ENCODE results near the gene CD46.

Gene CD46

DNA sequence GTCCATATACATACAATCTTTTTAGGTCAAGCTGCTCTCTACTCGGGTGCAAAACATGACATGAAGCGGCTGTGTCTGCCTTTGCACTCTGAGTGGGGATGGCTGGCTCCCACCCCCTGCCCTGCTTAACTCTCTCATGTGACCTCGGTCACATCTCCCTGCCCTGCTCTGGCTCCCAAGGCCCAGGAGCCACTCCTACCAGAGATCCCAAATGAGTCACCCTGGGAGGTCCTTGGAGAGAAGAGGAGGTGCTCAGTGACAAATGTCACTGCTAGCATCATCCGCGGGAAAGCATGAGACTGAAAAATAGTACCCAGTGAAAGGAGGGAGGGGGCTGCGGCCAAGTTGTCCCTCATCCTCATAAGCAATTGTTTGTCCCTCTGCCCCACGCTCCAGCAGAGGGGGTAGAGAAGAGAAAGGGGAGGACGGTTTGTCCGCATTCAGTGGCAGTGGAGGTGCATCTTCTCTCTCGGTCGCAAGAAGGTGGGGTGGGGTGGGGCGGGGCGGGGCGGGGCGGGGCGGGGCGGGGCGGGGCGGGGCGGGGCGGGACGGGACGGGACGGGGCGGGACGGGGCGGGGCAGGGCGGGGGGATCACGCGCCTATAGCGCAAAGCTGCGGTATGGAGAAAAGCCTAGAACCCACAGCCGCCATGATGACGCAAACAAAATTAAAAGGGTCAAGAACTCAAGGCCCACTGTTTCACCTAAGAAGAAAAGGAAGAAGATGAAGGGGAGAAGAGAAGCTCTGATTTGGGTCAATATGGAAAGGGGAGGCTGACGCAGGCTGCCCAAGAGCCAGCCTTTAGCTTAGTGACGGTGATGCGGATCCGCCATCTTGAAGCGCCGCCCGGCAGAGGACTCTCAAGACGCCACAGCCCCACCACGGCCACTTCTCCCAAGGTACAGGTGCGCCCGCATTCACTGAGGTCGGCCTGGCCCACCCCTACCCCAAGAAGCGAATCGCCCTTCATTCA lies 66.2 kb downstream of the CD46 start:
- no peak for DNase-seq

DNA sequence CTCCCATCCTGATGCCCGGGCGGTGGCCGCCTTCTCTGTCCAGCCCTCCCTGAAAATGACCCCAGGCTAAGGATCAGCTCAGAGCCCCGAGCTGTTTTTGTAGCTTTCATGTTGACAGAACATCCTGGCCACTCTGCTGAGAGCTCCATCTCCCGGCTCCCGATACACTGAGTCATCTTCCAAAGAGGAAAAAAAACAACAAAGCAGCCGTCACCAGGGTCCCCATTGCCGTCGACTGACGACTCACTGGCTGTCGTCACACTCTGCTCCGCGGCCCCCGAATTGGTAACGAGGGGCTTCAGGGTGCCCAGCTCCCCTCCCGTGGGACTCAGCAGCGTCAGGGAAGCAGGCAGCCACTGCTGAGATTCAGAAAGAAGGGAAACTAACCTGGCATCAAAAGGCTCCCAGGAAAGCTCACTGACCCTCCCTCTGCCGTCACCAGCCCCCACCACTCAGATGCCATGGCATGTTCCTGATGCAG lies 67.2 kb downstream of the CD46 start:
- no peak for DNase-seq

DNA sequence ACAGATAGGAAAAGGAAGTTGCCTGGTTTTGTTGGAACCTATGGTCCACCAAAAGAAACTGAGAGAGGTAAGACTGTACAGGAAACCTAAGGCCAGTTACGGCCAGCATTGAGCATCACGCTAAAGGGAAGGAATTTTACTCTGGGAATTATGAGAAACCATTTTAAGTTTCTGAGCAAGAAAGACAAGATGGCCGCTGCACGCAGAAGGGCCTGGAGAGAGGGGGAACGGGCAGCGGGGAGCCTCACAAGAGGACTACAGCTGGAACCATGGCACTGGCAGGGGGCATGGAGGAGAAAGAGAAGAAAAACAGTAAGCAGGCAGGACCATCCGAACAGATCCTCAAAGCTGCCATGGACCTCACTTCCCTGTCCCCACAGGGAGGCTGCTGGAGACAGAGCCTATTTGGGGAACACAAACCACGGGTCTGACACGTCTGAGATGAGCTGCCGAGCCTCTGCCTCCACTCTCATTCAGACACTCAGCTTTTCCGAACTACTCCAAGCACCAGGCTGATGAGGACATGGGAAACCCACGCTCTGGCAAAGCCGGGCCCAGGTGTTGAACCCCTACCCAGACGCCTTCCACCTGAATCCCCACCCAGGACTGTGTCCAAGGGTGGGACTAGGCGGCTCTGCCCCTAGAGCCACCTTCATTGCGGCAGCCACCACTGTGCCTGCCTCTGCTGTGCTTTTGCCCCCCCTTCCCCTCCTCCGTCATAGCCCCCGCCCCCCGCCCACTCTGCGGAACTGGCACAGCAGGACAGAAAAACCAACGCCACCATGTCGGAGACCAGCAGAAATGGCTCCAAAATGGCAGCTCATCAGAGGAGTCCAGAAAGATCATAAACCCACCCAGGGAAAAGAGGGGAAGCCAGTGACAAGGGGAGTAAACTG lies 69.0 kb downstream of the CD46 start:
- no peak for DNase-seq

DNA sequence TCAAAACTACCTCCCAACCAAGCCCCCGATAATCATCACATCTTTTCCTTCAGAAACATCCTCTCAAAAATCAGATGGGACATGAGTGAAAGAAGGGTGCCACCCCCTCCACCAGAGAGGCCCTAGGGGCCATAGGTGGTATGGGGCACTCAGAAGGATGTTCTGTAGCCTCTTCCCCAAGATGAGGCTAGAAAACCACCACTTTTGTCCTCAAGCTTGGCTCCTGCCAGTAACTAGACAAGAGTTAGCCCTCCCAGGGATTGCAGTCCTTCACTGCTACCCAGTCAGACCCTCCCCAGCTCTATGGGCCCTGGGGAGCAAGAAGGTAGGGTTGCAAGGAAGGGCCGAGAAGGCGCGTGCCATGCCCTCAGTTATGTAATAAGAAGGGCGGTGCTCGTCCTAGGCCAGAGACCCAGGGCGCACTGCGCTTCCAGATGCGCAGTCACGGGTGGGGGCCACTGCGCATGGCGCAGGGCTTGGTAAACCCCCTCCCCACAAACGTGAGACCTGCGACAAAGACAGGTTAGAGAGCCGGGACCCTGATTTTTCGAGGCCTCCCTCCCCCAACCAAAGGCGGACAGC lies 69.7 kb downstream of the CD46 start:
- no peak for DNase-seq

DNA sequence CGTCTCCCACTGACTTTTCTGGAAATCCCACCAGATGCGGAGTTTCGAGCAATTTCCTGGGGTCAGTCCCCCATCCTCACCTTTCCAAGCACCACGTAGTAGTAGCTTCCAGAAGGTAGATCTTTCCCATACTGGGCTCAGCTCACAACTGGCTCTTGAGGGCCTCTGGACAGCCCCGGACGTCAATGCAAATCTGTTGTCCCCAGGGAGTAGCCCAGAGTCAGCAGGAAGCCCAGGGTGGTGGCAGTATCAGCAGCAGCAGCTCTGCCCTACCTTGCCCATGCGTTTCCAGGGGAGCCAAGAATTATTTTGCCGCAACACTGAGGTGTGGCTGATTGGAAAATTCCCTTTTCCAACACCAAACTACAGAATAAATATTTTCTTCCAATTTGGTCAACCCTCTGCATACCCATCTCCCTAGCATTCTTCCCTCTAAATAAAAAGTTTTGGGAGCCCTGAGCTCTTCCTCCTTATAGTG lies 70.3 kb downstream of the CD46 start:
- DNase-seq, result no peak

DNA sequence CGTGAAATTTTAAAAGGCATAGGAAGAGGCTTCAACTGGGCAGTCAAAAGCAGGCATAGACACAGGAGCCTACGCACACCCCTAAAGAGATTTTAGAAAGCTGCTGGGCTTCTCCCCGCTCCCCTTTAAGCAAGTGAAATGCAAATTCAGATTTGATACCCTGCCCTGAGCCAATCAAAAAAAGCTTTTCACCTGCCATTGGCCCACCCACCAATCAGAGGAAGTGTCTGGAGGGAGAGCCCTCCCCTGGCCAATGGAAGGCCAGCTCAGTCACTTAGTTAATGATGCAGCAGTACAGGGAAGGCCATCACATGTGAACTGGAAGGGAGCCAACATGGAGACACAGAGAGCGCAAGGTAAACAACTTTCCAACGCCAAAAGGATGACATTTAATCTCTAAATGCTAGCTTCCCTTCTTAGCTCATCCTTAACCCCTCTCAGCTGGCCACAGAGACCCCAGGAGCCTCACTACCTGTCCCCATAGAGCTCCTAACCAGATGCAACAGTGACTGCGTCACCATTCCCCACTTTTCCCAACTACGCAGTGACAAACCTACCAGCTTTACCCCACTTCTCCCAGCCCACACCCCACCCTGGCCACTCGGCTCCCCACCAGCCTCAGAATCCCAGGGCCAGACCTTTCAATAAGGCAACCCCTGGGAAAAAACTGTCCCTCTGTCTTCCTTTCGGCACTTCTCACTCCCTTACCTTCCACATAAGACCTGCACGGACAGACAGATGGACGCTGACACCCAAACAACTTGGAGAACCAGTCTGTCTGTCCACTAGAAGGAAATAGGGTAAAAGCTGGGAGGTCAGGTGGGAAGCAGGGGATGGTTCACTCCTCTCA lies 71.0 kb downstream of the CD46 start:
- peak; percentile 65 for DNase-seq

DNA sequence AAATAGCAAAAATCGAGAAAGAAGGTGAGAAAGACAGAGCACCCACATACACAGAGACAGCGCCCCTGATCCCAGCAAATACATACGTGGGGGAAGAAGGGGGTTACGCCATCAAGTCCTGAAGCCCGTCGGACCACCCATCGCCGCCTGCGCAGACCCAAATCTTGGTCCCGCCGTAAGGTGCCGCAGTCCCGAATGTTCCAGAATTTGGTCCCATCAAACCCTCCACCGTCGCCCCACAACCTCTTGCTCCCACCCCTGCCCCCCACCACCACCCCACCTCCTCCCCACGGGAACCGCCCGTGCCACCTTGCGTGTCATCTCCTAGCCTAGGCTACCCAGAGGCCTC lies 71.7 kb downstream of the CD46 start:
- no peak for DNase-seq

DNA sequence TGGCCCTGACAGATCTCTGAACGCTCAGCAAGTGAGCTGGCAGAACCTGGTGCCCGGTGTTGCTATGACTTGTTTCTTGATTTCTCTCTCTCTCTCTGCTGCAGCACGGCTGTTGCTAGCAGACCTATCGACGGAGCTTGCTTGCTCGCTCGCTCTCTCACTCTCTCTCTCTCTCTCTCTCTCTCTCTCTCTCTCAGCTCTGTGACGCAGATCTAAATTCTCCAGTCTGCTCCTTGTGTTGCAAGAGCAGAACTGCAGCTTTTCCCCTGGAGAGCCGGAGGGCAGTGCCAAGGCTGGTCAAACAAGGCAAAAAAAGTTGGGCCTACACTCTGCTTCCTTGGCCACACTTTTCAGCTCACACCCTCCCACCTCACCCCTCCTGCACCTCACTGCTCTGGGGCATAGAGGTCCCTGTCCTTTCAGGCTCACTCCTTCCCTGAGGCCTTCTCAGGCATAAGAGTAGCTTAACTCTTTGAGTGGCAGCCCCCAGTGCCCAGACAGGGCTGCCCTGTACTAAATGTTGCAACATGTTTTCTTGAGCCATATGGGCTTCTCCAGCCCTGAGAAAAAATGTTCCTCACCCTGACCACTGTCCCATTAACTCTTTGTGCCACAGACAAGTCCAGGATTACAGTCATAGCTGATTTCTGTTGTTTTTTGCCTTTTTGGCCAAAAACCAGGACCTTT lies 72.2 kb downstream of the CD46 start:
- DNase-seq, result peak; percentile 90

DNA sequence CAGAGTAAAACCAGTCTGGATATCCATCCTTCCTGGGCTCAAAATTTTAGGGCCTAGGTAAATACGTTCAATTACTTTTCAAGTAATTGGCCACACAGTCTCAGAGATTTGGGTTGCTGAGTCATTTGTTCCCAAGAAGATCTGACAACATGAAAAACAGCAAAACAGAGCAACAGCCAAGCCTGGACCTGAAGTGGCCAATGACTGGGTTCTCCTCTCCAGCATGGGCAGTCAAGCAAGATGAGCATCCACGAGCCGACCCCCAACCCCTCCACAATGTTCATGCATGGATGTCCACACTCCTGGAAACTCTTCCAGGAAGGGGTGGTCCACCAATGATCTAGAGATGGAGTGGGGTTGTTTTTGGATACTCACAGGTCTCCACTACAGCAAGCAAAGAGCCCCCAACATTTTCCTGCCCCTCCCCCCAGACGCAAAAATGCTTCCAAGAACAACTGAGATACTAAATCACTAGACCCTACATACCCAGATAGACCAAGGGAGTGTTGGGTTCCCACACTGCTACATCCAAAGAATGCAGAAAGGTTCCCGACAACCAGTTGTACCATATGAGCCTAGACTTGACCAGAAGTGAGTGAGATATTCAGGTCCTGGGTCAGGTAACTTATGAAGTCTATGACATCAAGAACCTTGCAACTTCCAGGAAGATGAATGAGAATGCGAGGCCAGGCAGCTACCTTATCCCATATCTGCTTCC lies 73.0 kb downstream of the CD46 start:
- peak; percentile 66 for DNase-seq

DNA sequence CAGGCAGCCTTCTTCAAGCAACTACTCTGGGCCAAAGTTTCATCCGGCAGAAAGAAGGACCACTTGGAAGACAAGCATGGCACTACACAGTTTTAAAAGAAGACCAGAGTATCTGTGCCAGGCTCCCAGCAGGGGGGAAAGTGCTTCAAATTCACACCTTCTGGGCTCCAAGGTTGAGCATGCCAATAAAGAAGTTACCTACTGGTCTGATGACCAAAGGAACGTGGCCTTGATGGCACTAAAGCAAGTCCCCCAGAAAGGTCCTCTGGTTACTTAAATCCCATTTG lies 73.5 kb downstream of the CD46 start:
- no peak for DNase-seq

DNA sequence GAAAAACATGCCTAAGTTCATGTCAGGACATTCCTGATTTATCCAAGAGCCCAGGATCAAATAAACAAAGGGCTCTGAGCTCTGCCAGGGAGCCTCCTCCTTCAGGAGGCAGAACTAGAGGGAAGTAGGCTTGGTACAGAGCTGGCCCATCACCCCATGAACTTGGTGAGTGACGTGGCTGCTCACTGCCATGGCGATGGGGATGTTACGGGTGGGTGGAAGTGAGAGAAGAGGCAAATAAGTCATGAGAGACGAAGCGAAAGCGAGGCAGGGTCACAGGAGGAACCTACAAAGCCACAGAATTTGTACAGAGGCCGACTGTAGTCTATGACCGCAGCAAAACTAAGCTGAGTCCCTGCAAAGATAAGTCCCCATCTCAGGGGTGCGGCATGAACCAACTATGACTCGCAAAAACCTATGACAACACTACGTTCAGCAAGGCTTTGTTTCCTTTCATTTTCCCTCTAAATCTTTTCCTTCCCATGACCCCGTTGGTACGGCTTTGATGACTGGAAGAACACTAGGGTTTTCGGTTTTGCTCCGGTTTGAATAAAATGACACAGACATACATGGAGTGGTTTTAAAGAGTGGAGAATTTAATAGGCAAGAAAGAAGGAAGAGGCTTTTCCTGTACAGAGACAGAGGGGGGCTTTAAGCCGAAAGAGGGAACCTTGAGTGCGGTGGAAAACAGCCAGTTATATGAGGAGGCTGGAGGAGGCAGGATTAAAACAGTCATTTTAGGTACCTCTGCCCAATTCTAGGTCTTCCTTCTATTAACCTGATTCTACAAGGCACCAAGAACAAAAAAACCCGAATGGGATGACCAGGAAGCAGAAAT lies 74.1 kb downstream of the CD46 start:
- peak; percentile 92 for DNase-seq

DNA sequence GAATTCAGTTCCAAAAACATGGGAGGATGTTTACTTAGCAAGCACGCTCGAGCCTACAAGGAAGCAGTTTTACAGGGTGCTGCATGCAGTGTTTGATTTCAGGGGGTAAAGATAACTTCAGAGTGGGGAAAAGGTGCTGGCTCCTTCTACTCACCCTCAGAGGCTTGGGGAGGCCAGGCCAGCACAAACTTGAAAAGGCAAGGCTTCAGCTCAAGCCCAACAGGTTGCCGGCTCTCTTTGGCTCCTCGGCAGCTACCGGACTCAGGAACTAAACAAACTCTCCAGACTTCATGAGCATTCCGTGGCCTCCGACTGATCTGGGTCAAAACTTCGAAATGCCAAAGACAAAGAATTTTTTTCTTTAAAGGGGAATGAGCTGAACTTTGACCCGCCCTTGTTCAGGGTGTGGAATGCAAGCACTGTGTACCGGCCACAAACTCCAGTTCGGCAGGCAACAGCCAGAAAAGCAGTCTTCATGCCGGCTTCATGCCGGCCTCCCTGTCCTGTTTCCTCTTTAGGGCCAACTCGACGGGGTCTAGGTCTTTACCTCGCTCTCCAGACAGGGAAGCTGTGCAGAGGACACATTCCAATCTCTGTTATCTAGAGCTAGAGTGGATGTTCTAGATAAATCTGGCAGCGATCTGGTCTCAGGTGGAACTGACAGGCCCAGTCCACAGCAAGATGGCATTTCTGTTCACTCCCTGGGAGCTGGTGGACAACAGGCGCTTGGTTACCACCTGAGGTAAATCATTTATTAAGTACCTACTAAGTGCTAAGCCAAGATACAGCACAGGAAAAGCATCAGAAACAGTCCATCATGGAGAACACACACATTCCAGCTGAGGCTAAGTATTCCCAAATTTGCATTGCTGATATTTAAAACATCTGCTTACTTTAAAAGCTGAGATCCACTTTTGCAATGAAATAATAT lies 75.0 kb downstream of the CD46 start:
- no peak for DNase-seq

DNA sequence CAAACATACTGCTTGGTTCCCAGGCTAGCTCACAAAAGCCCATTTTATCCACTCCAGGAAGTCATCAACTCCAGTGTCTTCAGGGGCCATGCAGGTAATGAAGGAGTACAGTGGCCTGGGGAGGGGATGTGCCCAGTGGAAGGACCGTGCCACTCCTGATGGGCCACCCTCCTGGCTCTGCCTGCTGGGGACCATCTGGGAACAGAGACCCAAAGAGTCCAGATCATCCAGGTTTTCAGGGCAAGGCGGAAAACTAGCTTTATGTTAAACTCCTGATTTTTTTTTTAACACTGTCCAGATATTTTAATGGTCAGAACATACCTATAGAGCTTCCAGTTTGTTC lies 75.6 kb downstream of the CD46 start:
- no peak for DNase-seq

DNA sequence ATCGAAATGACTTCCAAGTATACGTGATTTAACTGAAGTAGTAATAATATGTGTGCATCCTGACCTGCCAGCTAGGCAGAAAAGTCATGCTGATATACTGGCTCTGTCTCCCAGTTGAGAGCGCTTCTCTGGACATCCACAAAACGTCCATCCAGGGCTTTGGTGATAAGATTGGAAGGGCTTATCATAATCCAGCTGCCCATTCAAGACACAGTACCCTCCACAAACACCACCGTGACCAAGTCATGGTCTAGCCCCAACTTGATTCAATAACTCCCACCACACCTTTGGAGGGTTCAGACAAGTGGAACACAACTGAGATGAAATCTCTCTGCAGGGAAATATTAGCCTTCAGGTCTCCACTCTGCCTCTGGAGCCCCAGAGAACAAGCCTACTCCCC lies 76.2 kb downstream of the CD46 start:
- DNase-seq, result no peak

DNA sequence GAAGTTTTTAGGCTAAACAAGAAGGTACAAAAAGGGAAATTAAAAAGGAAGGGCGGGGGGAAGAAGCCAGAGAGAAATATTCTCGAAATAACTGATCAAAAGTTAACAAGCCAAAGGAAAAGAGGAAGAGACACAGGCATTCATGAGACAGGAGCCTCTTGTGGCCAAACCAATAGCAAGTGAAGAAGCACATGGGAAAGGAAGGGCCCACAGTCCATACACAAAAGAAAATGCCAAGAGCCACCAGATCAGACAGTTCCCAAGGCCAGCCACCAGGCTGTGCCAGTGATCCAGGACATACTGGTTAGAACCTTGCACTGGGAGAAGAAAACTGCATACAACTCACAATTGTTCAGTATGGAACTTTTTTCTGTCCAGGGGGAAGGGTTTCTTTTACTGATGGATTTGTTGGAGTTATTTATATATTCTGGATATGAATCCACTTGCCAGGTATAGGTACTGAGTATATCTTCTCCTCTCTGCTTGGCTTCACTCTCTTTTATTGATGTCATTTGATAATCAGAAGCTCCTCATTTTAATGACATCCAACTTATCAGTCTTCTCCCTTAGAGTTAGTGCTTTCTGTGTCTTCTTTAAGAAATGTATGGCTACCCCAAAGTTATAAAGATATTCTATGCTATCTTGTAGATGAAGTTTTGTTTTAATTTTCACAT lies 76.8 kb downstream of the CD46 start:
- DNase-seq, result peak; percentile 73

DNA sequence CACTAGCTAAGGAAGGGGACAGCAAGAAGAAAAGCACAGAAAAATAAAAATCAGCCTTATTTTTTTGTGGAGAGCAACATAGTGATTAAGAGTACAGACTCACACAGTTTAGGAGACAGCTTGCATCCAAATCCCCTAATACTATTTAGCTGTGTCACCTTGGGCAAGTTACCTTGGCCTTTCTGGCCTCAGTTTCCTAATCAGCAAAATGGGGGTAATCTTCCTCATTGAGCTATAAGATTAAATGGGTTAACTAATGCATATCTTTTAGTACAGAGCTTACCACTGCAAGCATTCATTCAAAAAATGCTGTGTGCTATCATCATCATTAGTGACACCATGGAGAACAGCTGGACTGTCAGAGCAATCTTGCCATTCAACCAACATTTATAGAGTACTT lies 77.7 kb downstream of the CD46 start:
- DNase-seq, result no peak

DNA sequence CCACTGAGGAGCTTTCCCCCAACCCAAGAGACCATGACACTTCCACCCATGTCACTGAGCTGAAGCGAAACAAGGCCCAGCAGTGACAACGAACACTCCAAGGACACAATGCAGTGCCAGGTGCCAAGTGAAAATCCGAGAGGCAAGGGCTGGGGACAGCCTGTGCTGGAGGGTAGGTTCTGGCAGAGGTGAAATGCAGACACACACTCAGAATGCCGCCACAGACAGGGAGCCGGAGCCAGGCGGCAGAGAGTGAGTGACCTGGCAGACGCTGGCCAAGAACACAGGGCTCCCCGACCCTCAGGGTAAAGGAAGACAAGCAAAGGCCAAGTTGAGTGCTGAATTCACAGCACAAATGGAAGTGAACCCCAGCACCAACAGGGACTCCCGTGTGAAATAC lies 78.9 kb downstream of the CD46 start:
- DNase-seq, result no peak

DNA sequence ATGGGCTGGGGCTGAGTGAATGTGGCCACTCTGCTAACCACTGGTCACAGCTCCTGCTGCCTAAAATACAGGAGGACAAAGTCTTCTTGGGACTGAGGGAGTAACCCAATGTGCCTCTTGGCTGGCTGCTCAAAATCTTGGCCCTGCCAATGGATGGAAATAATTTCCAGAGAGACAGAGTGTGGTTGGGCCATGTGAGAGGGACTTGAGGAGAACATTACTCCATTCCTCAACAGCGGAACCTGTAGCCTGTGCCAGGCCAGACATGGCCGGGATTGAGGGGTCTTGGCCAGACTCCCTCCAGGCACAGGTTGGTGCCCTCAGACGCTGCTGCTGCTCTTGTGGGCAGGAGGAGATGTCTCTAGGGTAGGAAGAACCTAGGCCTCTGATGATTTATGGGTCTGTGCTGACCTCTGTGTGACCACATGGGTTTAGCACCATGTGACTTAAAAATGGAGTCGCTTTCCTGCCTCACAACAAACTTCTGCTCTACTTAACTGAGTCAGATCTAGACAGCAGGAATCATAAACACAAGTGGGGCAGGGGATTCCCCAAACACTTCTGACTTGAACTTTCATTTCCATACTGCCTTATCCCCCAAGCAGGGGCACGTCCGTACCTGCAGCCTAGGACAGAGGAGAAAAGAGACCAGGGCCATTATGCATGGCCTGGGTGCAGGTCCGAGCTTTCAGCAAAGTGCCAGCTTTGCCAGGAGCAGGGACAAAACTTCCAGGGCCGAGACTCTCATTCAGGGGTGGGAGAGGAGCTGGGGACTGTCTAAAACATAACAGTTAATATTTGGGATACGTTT lies 79.9 kb downstream of the CD46 start:
- peak; percentile 86 for DNase-seq
